Brain microvascular endothelial cell (primary cell): Measurements from ENCODE around the gene AKNAD1.

Source experiments
- DNase-seq: peaks from one replicate; pipeline ENCODE4 v3.0.0-alpha.2; 2020
- H3K27ac ChIP-seq: fragments of 250-450 bp; sonication (Bioruptor Pico); 2 replicates; pipeline ENCODE4 v1.5.1; 2020; ENCODE audit warnings: mild to moderate bottlenecking, moderate library complexity
- H3K27me3 ChIP-seq: fragments of 250-450 bp; sonication (Bioruptor Pico); replicated peaks from 2 replicates; pipeline ENCODE4 v1.5.1; 2020; ENCODE audit warnings: mild to moderate bottlenecking
- H3K36me3 ChIP-seq: fragments of 250-450 bp; sonication (Bioruptor Pico); replicated peaks from 2 replicates; pipeline ENCODE4 v1.5.1; 2020; ENCODE audit warnings: mild to moderate bottlenecking
- H3K4me3 ChIP-seq: 2 replicates; pipeline ENCODE4 v1.5.1; 2011; ENCODE audit warnings: low read depth, mild to moderate bottlenecking, control low read depth, low read length, moderate library complexity
- CTCF ChIP-seq: IDR thresholded peaks from 2 replicates; pipeline ENCODE4 v1.5.1; 2011; ENCODE audit warnings: low read depth, mild to moderate bottlenecking, moderate library complexity, low read length, control low read depth, inconsistent platforms; ENCODE audit errors: missing control alignments
- in situ Hi-C: cut with HindIII; loops from 2 replicates; pipeline ENCODE4 v1.10.0; 2017; ENCODE audit warnings: low sequenced_read_pairs, low pct_ligation_motif_present

Gene AKNAD1

GRCh38 chr1:108881369-108881768 lies 24.5 kb upstream of the AKNAD1 start:
- Histone ChIP-seq H3K4me3 (no peak overlapping the region), H3K36me3 (no peaks in the 10 kb centered on the region), H3K27ac (no peak overlapping the region), H3K27me3 (no peaks in the 10 kb centered on the region)
- DNase-seq = no peak
- in situ Hi-C loops = no loop called here
- TF ChIP-seq CTCF = no peak

- no peak for TF ChIP-seq CTCF
- no peaks in the 10 kb centered on the region for H3K27me3 ChIP-seq
- DNase-seq = no peak
- no peak overlapping the region for H3K27ac ChIP-seq
- in situ Hi-C loops = no loop called here
- H3K36me3 ChIP-seq = no peaks in the 10 kb centered on the region
- no peak overlapping the region for H3K4me3 ChIP-seq
Observed at GRCh38 chr1:108880850-108881249, 24.0 kb upstream of the AKNAD1 start.

- H3K27me3 ChIP-seq = no peaks in the 10 kb centered on the region
- in situ Hi-C loops = no loop called here
- H3K27ac ChIP-seq = no peak overlapping the region
- H3K36me3 ChIP-seq = no peaks in the 10 kb centered on the region
- no peak for TF ChIP-seq CTCF
- no peak for DNase-seq
- no peak overlapping the region for H3K4me3 ChIP-seq
Observed at GRCh38 chr1:108878678-108879077, 21.8 kb upstream of the AKNAD1 start.

GRCh38 chr1:108878160-108878469 lies 21.2 kb upstream of the AKNAD1 start:
- Histone ChIP-seq H3K27me3 (no peaks in the 10 kb centered on the region), H3K4me3 (peak overlapping the region; percentile 85), H3K36me3 (no peaks in the 10 kb centered on the region), H3K27ac (no peak overlapping the region)
- TF ChIP-seq CTCF = no peak
- in situ Hi-C loops = no loop called here
- DNase-seq = no peak

GRCh38 chr1:108877348-108878159 lies 20.7 kb upstream of the AKNAD1 start:
- no peaks in the 10 kb centered on the region for H3K36me3 ChIP-seq
- no peak for TF ChIP-seq CTCF
- H3K27ac ChIP-seq = peak overlapping the region; percentile 40
- peak overlapping the region; percentile 85 for H3K4me3 ChIP-seq
- peak; percentile 21 for DNase-seq
- in situ Hi-C loops = no loop called here
- no peaks in the 10 kb centered on the region for H3K27me3 ChIP-seq
